NCI-H82 treated with DMSO at 0.1 percent for 48 hours (cell line): Measurements from ENCODE around the gene C16orf87.
"Not testable (repeated sequence)": the region's sequence is repeated elsewhere in the genome, so short reads cannot be mapped to it uniquely, and the experiment has no call there.

Experiments used
- DNase-seq: peaks from one replicate; lab custom pipeline; 2025; ENCODE audit not compliant: unreplicated experiment; lab: John Stamatoyannopoulos, UW

The C16orf87 gene

DNA sequence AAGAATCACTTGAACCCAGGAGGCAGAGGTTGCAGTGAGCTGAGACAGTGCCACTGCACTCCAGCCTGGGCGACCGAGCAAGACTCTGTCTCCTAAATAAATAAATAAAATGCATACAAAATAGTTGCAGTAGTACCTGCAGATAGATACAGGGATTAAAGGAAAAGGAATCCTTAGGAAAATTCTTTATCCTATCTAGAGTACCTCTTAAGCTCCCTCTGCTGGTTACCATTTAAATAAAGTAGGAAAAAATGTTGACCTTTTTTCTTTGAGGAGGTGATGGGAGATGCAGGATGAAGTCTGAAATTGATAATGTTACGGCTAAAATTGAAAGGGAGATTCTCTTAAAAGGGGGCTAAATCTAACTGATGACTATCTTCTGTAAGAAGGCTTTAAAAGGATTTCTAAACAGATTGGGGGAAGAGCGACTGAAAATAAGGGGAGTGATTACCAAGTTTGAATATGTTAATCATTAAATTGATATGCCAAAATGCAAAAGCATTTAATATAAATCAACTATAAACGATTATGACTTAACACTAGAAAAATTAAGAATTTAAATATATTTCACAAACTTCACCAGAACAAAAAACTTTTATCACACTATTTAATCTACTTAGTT is 29.4 kb downstream of the C16orf87 start:
- peak; percentile 37 for DNase-seq

DNA sequence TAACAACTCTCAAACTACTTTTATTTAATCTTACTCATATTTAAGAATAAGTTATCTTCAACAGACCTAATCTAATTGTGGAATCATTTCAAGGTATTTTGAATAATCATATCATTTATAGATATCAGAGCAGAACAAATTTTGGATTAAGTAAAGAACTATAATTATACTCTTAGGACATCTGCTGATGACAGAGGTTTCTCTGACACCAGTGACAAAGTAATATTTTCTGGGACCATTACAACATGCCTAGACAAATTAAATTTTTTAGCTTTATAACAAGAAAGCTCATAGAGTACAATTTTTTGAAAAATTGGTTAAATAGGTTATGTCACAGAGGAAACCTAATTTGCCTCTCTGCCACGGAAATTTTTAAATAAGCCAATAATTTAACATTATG is 30.5 kb downstream of the C16orf87 start:
- DNase-seq: no peak

DNA sequence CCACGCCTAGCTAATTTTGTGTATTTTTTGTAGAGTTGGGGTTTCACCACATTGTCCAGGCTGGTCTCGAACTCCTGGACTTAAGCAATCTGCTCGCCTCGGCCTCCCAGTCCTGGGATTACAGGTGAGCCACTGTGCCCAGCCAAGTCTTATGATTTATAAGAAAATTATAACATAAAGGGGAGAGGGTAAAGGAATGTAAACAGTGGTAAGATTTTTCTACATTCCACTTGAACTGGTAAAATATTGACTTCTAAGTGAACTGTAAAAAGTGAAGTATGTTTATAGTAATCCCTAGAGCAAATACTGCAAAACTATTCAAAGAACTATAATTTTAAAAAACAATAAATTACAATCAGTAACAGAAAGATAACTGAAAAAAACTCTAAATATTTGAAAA is 33.5 kb downstream of the C16orf87 start:
- DNase-seq: no peak

DNA sequence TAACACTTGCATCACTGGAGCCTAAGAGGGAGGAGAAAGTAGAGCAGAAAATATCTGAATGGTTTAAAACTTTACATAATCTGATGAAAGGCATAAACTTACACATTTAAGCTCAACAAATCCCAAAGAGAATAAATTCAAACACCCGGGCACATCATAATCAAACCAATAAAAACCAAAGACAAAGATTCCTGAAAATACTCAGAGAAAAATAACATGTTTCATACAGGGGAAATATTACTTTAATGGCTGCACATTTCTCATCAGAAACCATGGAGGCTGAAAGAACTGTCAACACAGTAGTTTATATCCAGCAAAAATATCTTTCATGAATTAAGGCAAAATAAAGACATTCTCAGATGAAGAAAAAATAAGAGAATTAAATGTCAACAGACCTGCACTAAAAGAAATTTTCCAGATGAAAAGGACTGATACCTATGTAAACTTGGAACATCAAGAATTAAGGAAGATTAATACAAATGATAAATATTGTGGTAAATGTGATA is 34.2 kb downstream of the C16orf87 start:
- no peak for DNase-seq

DNA sequence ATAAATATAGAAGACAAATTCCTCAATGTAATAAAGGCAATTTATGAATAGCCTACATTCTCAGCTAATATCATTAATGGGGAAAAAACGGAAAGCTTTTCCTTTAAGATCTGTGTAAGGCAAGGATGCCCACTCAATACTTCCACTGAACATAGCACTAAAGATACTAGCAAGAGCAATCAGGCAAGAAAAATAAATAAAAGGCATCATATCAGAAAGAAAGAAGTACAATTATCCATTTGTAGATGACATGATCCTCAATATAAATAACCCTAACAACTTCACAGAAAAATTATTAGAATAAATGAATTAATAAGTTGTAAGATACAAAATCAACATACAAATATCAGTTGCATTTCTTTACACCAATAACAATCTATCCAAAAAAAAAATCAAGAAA is 37.1 kb downstream of the C16orf87 start:
- DNase-seq: no peak

DNA sequence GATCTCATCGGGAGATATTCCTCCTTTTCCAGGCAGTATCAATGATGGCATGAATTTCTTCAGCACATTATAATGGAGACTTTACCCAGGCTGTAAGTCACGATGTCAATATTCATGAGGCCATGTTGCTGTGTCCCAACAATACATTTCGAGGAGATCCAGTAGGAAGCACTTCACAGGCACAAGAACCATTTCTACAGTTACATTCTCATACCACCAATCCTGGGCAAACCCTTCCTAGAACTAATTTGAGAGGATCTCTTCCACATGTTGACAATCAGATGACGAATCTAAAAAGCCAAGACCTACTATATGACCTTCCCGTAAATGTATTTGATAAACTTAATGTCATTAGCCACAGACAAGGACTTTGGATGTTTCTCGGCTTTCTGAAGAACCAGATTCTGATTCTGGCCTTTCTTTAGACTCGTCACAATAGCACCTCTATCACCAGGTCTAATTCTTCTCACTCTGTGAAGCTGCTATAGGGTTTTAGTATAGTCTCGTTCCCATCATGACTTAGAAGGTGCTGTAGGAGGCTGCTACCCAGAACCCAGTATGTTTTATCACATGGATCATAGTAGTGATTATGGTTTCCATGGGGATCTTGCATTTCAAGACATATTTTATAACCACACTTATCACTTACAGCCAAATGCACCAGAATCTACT is 40.2 kb downstream of the C16orf87 start:
- DNase-seq: no peak

DNA sequence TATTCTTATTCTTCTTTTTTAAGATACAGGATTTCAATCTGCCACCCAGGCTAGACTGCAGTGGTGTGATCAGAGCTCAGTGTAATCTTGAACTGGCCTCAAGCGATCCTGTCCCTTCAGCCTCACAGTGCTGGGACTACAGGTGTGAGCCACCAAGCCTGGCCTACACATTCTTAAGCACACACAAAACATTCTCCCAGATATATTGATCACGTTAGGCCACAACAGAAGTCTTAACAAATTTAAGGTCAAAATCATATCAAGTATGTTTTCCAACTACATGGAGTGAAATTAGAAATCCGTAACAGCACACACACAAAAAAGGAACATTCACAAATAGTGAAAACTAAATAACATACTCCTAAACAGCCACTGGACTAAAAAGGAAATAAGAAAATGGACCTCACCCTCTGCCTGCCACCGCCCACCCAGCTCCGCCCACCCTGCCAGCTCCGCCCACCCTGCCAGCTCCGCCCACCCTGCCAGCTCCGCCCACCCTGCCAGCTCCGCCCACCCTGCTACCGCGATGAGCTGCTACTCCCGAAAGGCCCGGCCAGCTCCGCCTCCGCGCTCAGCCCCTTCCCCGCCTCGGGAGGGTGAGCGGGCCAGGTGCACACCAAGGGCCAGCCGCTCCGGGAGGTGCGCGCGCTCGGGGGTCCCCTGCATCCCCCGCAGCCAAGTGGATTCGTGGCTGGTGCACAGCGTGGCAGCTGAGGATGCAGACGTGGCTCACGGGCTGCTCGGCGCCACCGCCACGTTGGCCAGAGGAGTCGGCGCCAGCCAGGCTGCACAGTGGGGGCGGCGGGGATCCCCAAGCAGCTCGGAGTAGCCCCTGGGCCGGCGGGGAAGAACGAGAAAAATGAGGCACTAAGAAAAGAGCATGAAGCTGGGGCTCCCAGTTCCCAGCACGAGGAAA is 41.2 kb downstream of the C16orf87 start:
- no peak for DNase-seq

DNA sequence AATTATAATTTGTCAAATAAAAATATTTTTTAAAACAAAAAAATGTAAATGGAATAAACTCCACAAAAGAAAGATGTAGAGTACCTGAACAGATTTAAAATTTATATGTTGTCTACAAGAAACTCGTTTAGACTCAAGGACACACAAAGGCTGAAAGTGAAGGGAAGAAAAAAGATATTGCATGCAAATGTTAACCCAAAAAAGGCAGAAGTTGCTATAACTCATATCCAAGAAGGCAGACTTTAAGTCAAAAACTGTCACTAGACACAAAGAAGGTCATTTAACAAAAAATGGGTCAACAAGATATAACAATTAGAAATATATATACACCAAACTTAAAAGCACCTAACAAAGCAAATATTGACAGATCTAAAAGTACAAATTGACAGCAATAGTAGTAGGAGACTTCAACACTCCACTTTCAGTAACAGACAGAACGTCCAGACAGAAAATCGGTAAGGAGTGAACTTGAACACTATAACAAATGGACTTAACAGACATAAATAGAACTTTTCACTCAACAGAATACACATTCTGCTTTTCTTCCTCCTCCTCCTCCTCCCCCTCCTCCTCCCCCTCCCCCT is 42.0 kb downstream of the C16orf87 start:
- DNase-seq: no peak

DNA sequence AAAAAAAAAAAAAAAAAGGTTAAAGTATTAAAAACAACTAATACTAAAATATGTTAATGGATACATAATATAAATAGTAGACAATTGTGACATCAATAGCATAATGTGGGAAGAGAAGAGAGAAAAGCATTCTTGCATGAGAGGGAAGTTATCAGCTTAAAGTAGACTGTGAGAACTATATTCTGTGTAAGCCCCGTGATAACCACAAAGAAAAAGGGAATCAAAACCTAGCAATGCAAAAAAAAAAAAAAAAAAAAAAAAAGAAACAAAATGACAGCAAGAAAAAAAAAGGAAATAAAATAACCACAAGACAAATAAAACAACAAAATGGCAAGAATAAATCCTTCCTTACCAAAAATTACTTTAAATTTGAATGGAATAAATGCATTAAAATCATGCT is 43.1 kb downstream of the C16orf87 start:
- DNase-seq: no peak

DNA sequence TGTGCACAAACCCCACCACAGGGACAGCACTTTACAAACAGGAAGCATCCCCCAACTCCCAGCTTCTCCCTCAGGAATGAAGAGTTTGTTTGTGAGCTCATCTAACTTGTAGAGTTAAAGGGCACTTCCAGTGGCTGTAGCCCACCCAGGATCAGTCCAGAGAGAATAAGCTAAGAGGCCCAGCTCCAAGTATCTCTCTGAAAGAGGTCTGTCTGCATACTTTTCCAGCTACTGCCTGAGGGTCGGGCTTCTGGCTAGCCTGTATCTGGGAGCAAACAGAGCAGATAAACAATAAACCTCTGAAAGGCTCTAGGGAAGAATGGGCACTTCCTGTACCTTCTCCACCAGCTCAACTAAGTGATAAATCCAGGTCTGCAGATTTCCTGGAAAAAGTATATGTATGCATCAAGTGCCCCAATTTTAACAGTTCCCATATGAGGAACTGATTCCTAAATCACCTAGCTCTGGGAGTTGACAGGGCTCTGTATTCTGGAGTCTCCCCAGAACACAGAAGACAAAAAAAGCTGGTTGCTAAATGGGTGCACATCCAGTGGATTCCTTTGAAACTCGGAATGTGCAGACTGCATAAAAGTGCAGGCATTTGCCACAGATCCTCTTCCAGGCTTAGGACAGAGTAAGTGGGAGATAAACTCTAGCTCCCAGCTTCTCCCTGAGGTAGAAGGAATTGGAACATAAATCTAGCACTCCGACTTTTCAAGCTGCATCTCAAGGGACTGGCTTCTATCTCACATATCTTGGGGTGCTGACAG is 45.7 kb downstream of the C16orf87 start:
- no peak for DNase-seq

DNA sequence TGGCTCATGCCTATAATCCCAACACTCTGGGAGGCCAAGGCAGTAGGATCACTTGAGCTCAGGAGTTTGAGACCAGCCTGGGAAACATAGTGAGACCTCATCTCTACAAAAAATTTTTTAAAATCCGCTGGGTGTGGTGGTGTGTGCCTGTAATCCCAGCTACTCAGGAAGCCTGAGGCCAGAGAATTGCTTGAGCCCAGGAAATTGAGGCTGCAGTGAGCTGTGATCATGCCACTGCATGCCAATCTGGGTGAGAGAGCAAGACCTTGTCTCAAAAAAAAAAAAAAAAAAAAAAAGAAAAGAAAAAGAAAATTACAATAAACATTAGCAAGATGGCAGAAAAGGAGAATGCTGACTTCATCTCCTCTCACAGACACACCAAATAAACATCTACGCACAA is 46.4 kb downstream of the C16orf87 start:
- not testable (repeated sequence) for DNase-seq

DNA sequence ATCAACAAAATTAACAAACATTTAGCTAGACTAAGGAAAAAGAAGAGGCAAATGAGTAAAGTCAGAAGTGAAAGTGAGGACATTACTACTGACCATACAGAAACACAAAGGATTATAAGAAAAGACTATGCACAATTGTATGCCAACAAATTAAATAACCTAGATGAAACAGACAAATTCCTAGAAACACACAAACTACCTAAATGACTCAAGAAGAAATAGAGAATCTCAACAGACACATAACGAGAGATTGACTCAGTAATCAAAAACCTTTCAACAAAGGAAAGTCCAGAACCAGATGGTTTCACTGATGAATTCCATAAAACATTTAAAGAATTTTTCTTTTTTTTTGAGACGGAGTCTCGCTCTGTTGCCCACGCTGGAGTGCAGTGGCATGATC is 47.2 kb downstream of the C16orf87 start:
- DNase-seq: no peak

DNA sequence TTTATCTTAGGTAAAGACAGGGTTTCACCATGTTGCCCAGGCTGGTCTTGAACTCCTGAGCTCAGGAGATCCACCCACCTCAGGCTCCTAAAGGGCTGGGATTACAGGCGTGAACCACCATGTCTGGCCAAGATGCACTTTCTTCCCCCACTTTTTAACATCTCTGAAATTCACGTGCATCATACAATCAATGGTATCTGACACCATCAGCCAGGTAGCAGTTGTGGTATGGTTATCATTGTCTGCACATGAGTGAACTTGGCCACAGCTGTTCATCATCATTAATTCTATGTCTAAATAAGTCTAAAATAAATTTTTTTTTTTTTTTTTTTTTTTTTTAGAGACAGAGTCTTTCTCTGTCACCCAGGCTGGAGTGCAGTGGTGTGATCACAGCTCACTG is 48.7 kb downstream of the C16orf87 start:
- no peak for DNase-seq

DNA sequence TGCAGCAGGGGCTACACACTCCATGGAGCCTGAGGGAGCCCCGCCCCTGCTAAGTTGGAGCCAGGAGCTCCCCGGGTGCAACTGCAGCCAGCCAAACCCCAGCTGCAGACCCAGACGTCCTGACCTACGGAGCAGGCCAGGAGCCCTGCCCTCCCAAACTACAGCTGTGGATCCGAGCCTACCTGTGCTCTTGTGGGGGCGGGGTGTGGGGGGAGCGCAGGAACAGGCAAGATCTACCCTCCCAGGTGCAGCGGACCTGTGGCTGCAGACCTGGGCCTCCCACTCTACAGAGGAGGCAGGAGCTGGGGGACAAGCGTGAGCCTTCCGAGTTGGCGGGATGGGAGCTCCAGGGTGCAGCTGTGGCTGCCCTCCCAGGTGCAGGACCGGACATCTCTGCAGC is 53.2 kb downstream of the C16orf87 start:
- DNase-seq: no peak

DNA sequence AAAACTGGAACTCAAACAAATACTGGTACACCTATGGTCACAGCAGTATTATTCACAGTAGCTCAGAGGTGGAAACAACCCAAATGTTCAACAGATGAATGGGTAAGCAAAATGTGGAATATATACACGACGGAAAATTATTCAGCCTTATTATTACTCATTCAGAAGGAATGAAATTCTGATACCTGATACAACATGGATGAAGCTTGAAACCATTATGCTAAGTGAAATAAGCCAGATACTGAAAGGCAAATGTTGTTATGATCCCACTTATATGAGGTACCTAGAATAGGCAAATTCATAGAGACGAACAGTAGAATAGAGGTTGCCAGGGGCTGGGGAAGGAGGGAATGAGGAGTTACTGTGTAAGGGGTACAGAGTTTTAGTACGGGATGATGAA is 55.8 kb downstream of the C16orf87 start:
- DNase-seq: no peak

DNA sequence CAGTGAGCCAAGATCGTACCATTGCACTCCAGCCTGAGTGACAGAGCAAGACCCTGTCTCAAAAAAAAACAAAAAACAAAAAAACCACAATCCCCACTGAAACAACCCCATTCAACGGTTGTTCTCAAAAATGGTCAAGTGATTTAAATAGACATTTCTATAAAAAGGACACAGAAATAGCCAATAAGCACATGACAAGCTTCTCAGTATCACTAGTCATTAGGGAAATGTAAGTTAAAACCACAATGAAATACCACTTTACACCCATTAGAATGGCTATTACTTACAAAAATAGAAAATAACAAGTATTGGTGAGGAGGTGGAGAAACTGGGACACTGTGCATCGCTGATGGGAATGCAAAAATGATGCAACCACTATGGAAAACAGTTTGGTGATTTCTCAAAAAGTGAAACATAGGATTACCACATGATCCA is 56.2 kb downstream of the C16orf87 start:
- no peak for DNase-seq

DNA sequence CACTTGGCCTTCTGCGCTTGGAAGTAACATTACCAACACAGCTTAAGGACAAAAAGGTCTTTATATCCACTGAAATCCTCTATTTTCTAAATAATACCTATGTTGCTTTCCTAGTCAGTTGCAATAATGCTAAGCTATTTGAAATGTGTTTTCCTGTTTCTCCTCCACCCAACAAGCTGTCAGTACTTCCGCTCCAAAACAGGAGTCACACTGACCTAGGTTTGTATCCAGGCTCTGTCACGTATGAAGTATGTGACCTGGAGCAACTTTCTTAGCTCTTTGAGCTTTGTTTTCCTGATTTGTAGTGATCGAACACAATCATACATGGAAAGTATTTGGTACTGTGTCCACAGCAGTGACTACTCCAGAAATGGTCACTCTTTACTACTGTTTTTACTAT is 58.5 kb downstream of the C16orf87 start:
- no peak for DNase-seq

DNA sequence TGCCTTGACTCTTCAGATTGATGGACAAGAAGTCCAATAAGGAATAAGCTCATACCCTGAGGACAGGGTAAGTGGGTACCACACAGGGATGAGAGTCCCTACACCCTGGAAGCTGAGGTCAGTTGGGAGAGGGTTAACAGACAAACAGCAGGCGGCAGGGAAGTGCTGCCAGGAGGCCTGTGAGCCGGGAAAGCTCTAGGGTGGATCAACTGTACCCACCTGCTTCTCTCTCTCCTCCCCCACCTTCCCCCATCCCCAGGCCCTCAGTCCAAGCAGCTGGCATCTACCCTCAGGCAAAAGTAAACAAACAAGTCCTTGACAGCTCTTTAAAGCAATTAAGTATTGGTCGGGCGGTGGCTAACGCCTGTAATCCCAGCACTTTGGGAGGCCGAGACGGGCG is 62.2 kb downstream of the C16orf87 start:
- DNase-seq: peak; percentile 75

DNA sequence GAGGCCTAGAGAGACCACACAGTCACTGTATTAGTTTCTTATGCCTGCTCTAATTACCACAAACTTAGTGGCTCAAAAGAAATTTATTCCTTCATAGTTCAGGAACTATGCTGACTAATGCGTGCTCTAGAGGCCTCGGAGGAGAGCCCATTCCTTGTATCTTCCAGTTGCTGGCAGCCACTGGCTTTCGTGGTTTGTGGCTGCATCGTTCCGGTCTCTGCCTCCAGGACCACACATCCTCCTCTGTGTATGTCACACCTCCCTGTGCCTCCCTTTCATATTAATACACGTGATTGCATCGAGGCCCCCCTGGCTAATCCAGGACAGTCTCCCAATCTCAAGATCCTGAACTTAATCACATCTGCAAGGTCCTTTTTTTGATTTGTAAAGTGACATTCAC is 65.9 kb downstream of the C16orf87 start:
- DNase-seq: no peak

DNA sequence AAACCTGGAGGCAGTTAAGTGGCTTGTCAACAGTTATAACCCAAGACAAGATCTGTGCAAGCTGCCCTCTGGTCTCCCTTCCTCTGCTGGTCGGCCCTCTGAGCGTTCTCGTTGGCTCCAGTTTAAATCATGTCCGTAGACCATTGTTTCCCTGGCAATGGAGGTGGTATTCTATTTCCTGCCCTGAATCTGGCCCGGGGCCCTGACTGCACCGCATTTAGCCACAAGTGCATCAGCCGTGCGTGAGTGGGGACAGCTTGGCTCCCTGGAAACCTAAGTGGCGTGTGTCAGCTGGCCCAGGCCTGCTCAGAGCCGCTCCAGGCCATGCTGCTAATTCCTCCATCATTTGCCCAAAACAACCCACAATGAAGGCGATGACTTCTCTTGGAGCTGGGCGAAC is 67.8 kb downstream of the C16orf87 start:
- DNase-seq: no peak

DNA sequence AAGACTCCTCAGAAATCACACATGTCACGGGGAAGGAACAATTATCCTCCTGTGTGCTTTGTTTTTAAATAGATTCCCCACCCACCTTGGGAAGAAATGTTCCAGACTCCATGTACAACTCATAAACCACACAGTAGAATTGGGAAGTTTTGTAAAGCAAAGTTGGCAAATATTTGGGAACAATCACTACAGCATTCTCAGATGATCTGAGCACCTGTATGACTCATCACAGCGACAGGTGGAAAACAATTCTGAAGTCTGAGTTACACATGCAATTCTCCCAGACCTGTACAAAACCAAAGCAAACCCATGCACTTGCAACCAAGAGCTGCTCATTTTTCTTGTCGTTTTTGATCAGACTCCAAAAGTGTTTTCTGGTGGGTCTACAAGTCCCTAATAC is 68.4 kb downstream of the C16orf87 start:
- no peak for DNase-seq
